Stimulated activated CD4-positive, alpha-beta T cell treated with anti-CD3 and anti-CD28 coated beads, Interleukin-4, amount 100 ng/mL, for 48 hours (primary cell): ENCODE measurements around the gene PPM1G.
"Not testable (repeated sequence)": the region's sequence is repeated elsewhere in the genome, so short reads cannot be mapped to it uniquely, and the experiment has no call there.

Experiments
- DNase-seq, 2 donors: peaks; one replicate each; pipeline ENCODE4 v3.0.0-alpha.2; 2020; ENCODE audit warnings: low read depth in 2 of 2

Gene PPM1G, protein sequence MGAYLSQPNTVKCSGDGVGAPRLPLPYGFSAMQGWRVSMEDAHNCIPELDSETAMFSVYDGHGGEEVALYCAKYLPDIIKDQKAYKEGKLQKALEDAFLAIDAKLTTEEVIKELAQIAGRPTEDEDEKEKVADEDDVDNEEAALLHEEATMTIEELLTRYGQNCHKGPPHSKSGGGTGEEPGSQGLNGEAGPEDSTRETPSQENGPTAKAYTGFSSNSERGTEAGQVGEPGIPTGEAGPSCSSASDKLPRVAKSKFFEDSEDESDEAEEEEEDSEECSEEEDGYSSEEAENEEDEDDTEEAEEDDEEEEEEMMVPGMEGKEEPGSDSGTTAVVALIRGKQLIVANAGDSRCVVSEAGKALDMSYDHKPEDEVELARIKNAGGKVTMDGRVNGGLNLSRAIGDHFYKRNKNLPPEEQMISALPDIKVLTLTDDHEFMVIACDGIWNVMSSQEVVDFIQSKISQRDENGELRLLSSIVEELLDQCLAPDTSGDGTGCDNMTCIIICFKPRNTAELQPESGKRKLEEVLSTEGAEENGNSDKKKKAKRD

GRCh38 chr2:27409321-27410073 lies at the start of gene PPM1G:
Gene PPM1G, minus strand, starts transcription at chr2:27409591. Its CDS starts 169 bp downstream, at chr2:27409422.
- peak; percentile 96 to 97 for DNase-seq

GRCh38 chr2:27453968-27454367 lies 44.6 kb upstream of the PPM1G start:
- DNase-seq = no peak

GRCh38 chr2:27451095-27451494 lies 41.7 kb upstream of the PPM1G start:
- no peak for DNase-seq

GRCh38 chr2:27448381-27448780 lies 39.0 kb upstream of the PPM1G start:
- DNase-seq = no peak

- DNase-seq = no peak
These were observed 36.7 kb upstream of the PPM1G start for GRCh38 chr2:27446057-27446456.

- DNase-seq = no peak
These were observed 36.2 kb upstream of the PPM1G start for GRCh38 chr2:27445615-27446014.

DNA sequence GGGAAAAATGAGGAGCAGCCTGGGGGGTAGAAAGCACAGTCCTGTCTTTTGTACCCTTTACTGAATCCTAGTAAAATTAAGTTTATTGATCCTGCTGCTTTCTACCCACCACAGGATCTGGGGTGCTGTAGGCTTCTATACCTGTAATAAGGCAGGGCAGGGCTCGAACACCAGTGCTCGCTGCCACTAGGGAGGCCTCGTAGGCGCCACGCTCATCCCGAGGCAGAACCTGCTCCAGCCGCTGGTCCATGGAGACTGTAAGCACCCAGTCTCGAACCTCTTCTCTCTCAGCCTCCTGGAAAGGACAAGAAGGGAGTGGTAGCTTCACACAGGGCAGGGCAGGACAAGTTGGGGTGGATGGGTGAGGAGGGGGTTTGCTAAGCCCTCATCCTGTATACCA lies 35.8 kb upstream of the PPM1G start:
- no peak for DNase-seq

DNA sequence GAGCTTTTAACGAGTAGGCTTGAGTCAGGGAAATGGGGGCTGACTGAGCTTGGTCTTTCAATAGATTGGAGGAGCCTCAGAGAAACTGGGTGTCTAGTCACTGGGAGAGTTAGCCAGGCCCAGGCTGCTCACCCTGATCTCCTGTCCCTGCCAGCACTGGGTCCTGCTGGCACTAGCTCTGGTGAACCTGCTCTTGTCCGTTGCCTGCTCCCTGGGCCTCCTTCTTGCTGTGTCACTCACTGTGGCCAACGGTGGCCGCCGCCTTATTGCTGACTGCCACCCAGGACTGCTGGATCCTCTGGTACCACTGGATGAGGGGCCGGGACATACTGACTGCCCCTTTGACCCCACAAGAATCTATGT lies 33.5 kb upstream of the PPM1G start:
- no peak for DNase-seq

- DNase-seq = peak in 1 of 2 donors; percentile 12
These were observed 32.8 kb upstream of the PPM1G start, which contains the start of gene KRTCAP3 for GRCh38 chr2:27441958-27442919. Gene KRTCAP3, plus strand, starts transcription at chr2:27442381. Its CDS starts 32 bp downstream, at chr2:27442413.

DNA sequence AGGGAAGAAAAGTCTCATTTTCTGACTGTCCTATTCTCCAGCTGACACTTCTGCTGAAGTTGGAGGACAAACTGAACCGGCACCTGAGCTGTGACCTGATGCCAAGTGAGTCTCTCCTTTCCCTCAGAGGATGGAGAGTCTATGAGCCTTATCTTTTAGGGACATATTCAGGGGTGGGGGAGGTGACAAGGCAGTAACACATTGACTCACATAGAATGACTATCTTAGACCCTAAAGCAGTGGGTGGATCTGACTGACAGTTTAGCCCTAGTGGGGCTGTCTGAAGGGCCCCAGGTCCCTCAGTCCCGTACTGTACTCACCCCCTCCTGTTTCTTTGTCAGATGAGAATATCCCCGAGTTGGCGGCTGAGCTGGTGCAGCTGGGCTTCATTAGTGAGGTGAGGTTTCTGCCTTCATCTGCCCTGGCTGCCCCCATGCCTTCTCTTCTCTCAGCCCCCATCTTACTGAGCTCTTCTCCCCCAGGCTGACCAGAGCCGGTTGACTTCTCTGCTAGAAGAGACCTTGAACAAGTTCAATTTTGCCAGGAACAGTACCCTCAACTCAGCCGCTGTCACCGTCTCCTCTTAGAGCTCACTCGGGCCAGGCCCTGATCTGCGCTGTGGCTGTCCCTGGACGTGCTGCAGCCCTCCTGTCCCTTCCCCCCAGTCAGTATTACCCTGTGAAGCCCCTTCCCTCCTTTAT lies 32.0 kb upstream of the PPM1G start:
- no peak for DNase-seq

- DNase-seq = no peak
These were observed 26.2 kb upstream of the PPM1G start for GRCh38 chr2:27435628-27436027.

- peak in 1 of 2 donors; percentile 21 for DNase-seq
These were observed 22.0 kb upstream of the PPM1G start for GRCh38 chr2:27431395-27431794.

DNA sequence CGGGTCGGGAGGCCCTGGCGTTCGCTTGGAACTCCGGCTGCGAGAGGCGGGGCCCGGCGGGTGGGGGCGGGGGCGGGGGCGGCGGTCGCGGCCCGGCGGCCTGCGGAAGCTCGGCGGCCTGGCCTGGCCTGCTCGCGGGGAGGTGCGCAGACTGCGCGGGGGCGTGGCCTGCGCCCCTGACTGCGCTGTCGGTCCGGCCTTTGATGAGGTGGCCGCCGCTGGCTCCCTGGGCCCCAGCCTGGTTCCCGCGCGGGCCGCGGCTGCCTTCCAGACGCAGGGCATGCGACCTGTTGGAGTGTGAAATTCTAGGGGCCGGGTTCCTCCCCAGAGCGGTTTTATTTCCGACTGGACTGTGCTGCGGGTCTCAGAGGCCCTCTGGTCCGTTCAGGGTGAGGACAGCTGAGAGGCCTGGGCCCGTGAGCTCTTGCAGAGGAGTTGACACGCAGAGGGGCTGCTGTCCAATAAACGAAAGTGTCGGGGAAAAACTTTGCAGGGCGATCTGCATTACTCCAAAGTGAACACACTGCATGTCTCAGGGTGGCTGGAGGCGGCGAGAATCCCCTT lies 19.7 kb upstream of the PPM1G start:
- peak; percentile 55 to 70 for DNase-seq

DNA sequence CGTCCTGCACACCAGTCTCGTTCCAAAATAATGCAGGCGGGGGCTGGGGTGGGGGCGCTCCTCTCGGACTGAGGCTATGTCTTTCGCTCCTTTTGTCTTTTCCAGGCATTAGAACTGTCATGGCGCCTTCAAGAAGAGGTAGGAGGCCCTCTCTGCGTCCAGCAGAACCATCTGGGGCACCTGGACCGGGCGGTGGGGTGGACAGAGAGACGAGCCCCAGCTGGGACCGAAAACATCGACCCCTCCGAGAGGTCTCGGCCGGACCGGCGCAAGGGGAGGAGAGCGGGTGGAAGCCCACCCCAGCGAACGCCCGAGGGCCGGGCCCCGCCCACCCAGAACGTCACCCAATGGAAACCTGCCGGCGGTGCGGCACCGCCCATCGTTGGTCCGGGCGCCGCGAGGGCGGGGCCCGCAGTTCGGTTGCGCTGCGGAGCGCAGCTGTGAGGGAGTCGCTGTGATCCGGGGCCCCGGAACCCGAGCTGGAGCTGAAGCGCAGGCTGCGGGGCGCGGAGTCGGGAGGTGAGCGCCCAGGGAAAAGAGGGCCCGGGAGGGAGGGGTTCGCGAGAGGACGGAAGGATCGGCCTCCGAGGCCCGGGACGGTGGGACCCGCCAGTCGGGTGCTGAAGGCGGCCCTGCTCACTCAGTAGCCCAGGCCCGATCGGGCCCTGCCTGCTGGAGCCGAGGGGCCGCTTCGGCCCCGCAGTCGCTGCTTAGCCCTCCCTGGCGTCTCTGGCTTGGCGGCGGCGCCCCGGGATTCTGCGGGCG lies 19.0 kb upstream of the PPM1G start, which contains the start of gene NRBP1:
NRBP1 (plus strand) TSS at position 419 of the 765 bp plus-strand sequence. CDS start 4,643 bp downstream, outside the sequence.
- DNase-seq = peak; percentile 86 to 92

DNA sequence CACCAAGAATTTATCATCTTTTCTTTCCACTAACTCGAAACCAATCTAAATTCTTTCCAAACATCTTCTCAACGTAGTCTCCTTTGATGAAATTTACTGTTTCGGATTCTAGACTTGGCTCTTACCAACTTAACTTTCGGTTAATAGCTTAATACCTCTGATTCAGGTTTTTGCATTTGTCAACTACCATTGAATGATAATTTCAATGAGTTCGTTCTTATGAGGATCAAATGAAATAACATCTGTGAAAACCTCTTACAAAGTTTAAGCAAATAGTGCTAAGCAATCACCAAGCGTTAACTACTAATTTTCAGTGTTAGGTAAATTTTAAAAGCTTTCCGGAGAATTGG lies 18.4 kb upstream of the PPM1G start:
- no peak for DNase-seq

GRCh38 chr2:27425039-27425438 lies 15.6 kb upstream of the PPM1G start:
- DNase-seq = not testable (repeated sequence)

GRCh38 chr2:27422958-27423357 lies 13.6 kb upstream of the PPM1G start:
- DNase-seq = no peak

DNA sequence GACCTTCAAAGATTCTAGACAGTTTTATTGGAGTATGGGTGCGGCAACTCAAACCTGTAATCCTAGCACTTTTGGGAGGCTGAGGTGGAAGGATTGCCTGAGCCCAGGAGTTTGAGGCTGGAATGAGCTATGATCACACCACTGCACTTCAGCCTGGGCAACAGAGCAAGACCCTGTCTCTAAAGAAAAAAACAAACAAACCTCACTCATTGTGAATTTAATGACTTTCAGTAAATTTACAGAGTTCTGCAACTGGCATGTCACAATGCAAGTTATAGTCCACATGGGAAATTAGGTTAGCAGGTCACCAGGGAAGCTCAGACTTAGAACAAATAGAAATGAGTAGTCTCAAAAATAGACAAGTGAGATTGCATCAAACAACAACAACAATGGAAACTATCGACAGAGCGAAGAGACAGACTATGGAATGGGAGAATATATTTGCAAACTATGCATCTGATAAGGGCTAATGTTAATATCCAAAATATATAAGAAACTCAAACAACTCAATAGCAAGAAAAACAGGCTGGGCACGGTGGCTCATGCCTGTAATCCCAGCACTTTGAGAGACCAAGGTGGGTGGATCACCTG lies 12.4 kb upstream of the PPM1G start:
- no peak for DNase-seq

GRCh38 chr2:27420996-27421395 lies 11.6 kb upstream of the PPM1G start:
- no peak for DNase-seq
